NCI-H345 (cell line): ENCODE measurements around the gene NDEL1.

ENCODE experiments used
- DNase-seq: peaks from one replicate; lab custom pipeline; 2025; lab: John Stamatoyannopoulos, UW

Gene NDEL1

DNA sequence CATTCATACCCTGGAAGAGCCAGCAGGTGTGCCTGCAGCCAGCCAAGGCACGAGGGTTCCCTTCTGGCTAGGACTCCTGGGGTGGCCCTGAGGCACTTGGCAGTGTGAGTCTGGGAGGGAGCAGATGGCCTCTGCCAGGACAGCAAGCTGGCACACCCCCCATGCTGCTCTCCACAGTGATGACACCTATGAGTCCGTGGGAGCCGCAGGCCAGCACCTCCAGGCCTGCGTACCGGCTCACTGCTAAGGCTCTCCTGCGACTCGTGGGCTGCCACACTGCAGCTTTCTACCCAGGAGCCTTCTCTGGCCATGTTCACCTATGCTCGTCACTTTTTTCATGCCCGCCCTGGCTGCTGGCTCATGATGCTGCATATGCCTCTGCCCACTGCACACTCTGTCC, 68.1 kb downstream of the NDEL1 start:
- DNase-seq = peak; percentile 52

GRCh38 chr17:8504460-8505207, 69.0 kb downstream of the NDEL1 start:
- no peak for DNase-seq

GRCh38 chr17:8506145-8506544, 70.5 kb downstream of the NDEL1 start:
- DNase-seq = no peak

GRCh38 chr17:8514801-8515200, 79.1 kb downstream of the NDEL1 start:
- DNase-seq = no peak
